K562 (cell line): ENCODE measurements around the gene ANKRD60. TPM values are rescaled to one million over a fixed set of nuclear protein-coding genes. Genes with fewer than 3 reads are reported as not detected.

Experiments used
- ATAC-seq: fragments of 200-7000 bp; cut with Tn5 transposase; 3 replicates; pipeline ENCODE4 v1.9.1; 2020; ENCODE audit warnings: moderate library complexity
- BruUV-seq: library from RNA; stranded (reverse); fragments of 400-500 nt; replicated peaks from 2 replicates; lab custom pipeline; 2021; lab: Mats Ljungman, UMichigan
- CTCF ChIA-PET: fragments of 300-600 bp; formaldehyde crosslinking; extraction: SDS; loops from one replicate; lab custom pipeline; 2021; ENCODE audit warnings: low intra/inter-chr PET ratio; lab: Yijun Ruan, JAX
- POLR2A ChIA-PET: fragments of 300-600, 350-650 bp; sonication (Branson Sonifier 250); formaldehyde crosslinking; extraction: SDS; loops from one replicate; lab custom pipeline; 2021; ENCODE audit warnings: antibody characterized with exemption, inconsistent platforms; lab: Yijun Ruan, JAX
- DNase-seq, 4 experiments: peaks; one replicate each; pipeline versions ENCODE4 v3.0.0 to v3.0.0-alpha.2; 2011 to 2018; ENCODE audit warnings: low spot score in 3 of 4, mixed read lengths in 3 of 4; ENCODE audit errors: extremely low read depth in 1 of 4
- FAIRE-seq: peaks from 2 replicates; lab custom pipeline; 2011; peaks lifted over from hg19 to GRCh38; lab: Jason Lieb, UNC
- H2AFZ ChIP-seq: 2 replicates; pipeline ENCODE4 v1.6.0; 2011; ENCODE audit warnings: low read depth, low read length, control low read depth, inconsistent platforms
- H3K27ac ChIP-seq: fragments of 200-600 bp; 3 replicates; pipeline ENCODE4 v1.8.0; 2011; ENCODE audit warnings: low read depth, mild to moderate bottlenecking, control low read depth, inconsistent platforms, low read length, moderate library complexity, mixed read lengths; ENCODE audit errors: extremely low read depth
- H3K27me3 ChIP-seq, 2 experiments: fragments of 300-600 bp in 1 of 2; 2 replicates in 1 of 2; 3 replicates in 1 of 2; pipeline versions ENCODE4 v1.6.0 to v1.8.0; 2011; ENCODE audit warnings: inconsistent platforms in 2 of 2, low read length in 2 of 2, mild to moderate bottlenecking in 1 of 2, mixed read lengths in 1 of 2, moderate library complexity in 1 of 2; ENCODE audit not compliant: control insufficient read depth in 2 of 2, insufficient read depth in 2 of 2
- H3K36me3 ChIP-seq: fragments of 300-600 bp; 3 replicates; pipeline ENCODE4 v1.8.0; 2011; ENCODE audit warnings: mild to moderate bottlenecking, low read length, inconsistent platforms; ENCODE audit not compliant: control insufficient read depth, insufficient read depth
- H3K4me1 ChIP-seq, 2 experiments: fragments of 200-600 bp in 1 of 2; replicated peaks in 1 of 2; 2 replicates in 1 of 2; 3 replicates in 1 of 2; pipeline versions ENCODE4 v1.5.1 to v1.8.0; 2011; ENCODE audit warnings: inconsistent platforms in 2 of 2, low read length in 2 of 2, mild to moderate bottlenecking in 1 of 2, mixed read lengths in 1 of 2, moderate library complexity in 1 of 2; ENCODE audit not compliant: control insufficient read depth in 2 of 2, insufficient read depth in 2 of 2
- H3K4me2 ChIP-seq: 2 replicates; pipeline ENCODE4 v1.6.1; 2011; ENCODE audit warnings: low read length, control low read depth, inconsistent platforms, mixed read lengths; ENCODE audit not compliant: insufficient read depth
- H3K4me3 ChIP-seq: fragments of 200-600 bp; sonication (generic), shearing (Covaris generic); 2 replicates; pipeline ENCODE4 v1.5.1; 2016; ENCODE audit warnings: control low read depth, inconsistent platforms
- H3K79me2 ChIP-seq: fragments of 200-600 bp; 3 replicates; pipeline ENCODE4 v1.8.0; 2011; ENCODE audit warnings: low read length, inconsistent platforms; ENCODE audit not compliant: control insufficient read depth, insufficient read depth
- H3K9ac ChIP-seq, 2 experiments: 2 replicates each; pipeline versions ENCODE4 v1.6.0 to v1.6.1; 2011; ENCODE audit warnings: low read depth in 2 of 2, low read length in 2 of 2, control low read depth in 1 of 2, inconsistent platforms in 1 of 2, mild to moderate bottlenecking in 1 of 2, mixed read lengths in 1 of 2; ENCODE audit not compliant: insufficient read depth in 1 of 2
- H3K9me1 ChIP-seq: one replicate; pipeline ENCODE4 v1.6.0; 2011; ENCODE audit warnings: inconsistent platforms, mild to moderate bottlenecking, low read length, moderate library complexity; ENCODE audit not compliant: control insufficient read depth, insufficient read depth
- H3K9me3 ChIP-seq: replicated peaks from 2 replicates; pipeline ENCODE4 v1.5.1; 2011; ENCODE audit warnings: low read depth, low read length, inconsistent platforms; ENCODE audit not compliant: control insufficient read depth, insufficient read depth
- H4K20me1 ChIP-seq: replicated peaks from 2 replicates; pipeline ENCODE4 v1.6.1; 2011; ENCODE audit warnings: low read length, inconsistent platforms, mixed read lengths; ENCODE audit not compliant: control insufficient read depth, insufficient read depth
- KDM4B ChIP-seq, 2 experiments: fragments of 450-650 bp in 1 of 2; sonication (generic) in 1 of 2; IDR thresholded peaks; 2 replicates each; pipeline ENCODE4 v1.6.1; 2016 to 2017; ENCODE audit warnings: borderline replicate concordance in 2 of 2, antibody characterized with exemption in 1 of 2, low read depth in 1 of 2, mild to moderate bottlenecking in 1 of 2
- RBM14 ChIP-seq: fragments of 200-400 bp; formaldehyde crosslinking; IDR thresholded peaks from 2 replicates; pipeline ENCODE4 v1.6.1; 2018; ENCODE audit warnings: low read depth, mild to moderate bottlenecking, low read length, moderate library complexity, borderline replicate concordance; ENCODE audit not compliant: insufficient read depth
- SMARCC2 ChIP-seq: fragments of 450-650 bp; IDR thresholded peaks from 2 replicates; pipeline ENCODE4 v1.6.1; 2017; ENCODE audit warnings: antibody characterized with exemption, moderate library complexity, mild to moderate bottlenecking, low read depth
- SP2 ChIP-seq: IDR thresholded peaks from 2 replicates; pipeline ENCODE4 v1.6.1; 2011; ENCODE audit warnings: mild to moderate bottlenecking, low read depth, low read length, moderate library complexity; ENCODE audit not compliant: poor library complexity, severe bottlenecking; ENCODE audit errors: extremely low read depth
- ZKSCAN8 ChIP-seq: fragments of 200-800 bp; sonication (Bioruptor generic); IDR thresholded peaks from 2 replicates; pipeline ENCODE4 v1.6.1; 2016; ENCODE audit warnings: missing genetic modification characterization, missing compliant biosample characterization
- ZNF311 ChIP-seq: fragments of 250-450 bp; sonication (Bioruptor Pico); IDR thresholded peaks from 2 replicates; pipeline ENCODE4 v1.4.0; 2020; ENCODE audit warnings: mild to moderate bottlenecking, moderate library complexity
- ZNF436 ChIP-seq: fragments of 250-450, 450-650 bp; sonication (Bioruptor Pico); formaldehyde crosslinking; IDR thresholded peaks from 2 replicates; pipeline ENCODE4 v1.7.0; 2020; ENCODE audit warnings: mild to moderate bottlenecking
- WGBS: fragments of 100-300 bp; shearing (Covaris generic); methylation state at CpG from one replicate; pipeline ENCODE4 v1.1.6; 2016; ENCODE audit warnings: low coverage, mixed read lengths; ENCODE audit not compliant: insufficient coverage; ENCODE audit errors: missing lambda C conversion rate; 5-methylcytosine and 5-hydroxymethylcytosine counted together
- in situ Hi-C: fragments of 300-500 bp; cut with MboI; formaldehyde crosslinking; loops from 4 replicates; pipeline ENCODE4 v1.15.0; 2018; ENCODE audit warnings: inconsistent platforms, mixed read lengths
- intact Hi-C: fragments of 100-400 bp; cut with micrococcal nuclease; formaldehyde crosslinking; loops from 2 replicates; pipeline ENCODE4 v1.14.2; 2022
- polyA plus RNA-seq, 8 experiments: library from polyadenylated mRNA; depleted of rRNA in 4 of 8; stranded (reverse) in 5 of 8; unstranded in 3 of 8; fragments of >200 nt; fragmentation: Nextera tagmentation in 2 of 8; fragmentation: Illumina TruSeq in 1 of 8; extraction: Ambion mirVana in 2 of 8; extraction: Trizol in 1 of 8; gene quantifications; 2 replicates each; pipeline versions ENCODE4 v1.2.1 to v1.2.3, GENCODE V29; 2011 to 2014; ENCODE audit warnings: inconsistent platforms in 1 of 8, missing spikeins in 1 of 8
- total RNA-seq, 7 experiments: library from RNA; depleted of rRNA in 6 of 7; stranded (reverse); fragments of >200 nt in 6 of 7; fragmentation: Illumina TruSeq in 2 of 7; extraction: Trizol in 2 of 7; gene quantifications; 2 replicates each; pipeline versions ENCODE4 v1.2.1 to v1.2.3, GENCODE V29; 2011 to 2021; ENCODE audit warnings: low replicate concordance in 1 of 7
- TF ChIP-seq, protein P1 (sequence below): fragments of 450-650 bp; IDR thresholded peaks from 2 replicates; pipeline ENCODE4 v1.6.1; 2016; ENCODE audit warnings: mild to moderate bottlenecking, moderate library complexity

Gene ANKRD60
- total and polyA plus RNA-seq, 9 of the 15 experiments (the other 6 are each of a cell fraction or from before 2014, with no cell fraction given) = not detected

DNA sequence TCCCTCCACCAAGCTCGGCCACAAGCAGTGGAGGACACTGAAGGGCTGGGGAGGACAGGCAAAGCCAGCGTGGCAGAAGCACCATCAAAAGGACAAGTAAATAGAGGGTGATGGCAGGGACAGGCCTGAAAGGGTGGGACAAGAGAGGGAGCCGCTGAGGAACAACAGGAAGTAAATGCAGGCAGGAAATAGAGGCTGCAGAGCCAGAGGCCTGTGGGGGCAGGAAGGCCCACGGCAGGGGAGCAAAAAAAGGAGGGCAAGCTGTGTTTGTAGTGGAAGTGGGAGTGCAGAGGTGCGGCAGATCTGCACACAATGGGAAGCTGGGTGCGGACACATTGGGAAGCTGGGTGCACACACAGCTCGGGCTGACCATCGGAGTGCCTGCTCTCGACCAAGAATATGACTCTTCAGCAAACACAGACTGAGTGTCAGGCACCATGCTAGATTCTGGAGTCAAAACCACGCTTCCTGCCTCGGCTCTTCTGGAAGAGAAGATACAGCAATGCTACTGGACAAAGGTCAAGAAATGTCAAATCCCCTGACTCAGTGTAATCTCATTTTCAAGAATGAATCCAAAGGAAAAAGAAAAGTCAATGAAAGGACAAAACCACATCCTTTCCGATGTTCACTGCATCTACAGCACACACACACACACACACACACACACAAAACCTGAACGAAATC, 40.6 kb upstream of the ANKRD60 start (continued):
- TF ChIP-seq KDM4B (IDR thresholded peaks at IDR 0.05; ENCODE audit: borderline replicate concordance in 2 of 2, low read depth in 1 of 2) (no peak), SMARCC2 (0 out of 2 replicates have a peak, but pooled peaks have one; percentile 31), ZKSCAN8 (CRISPR knock-in tag) (0 out of 2 replicates have a peak, but pooled peaks have one; percentile 34), SP2 (no peak), ZNF436 (CRISPR knock-in tag) (no peak), ZNF311 (peak; percentile 39; the same call in 1 of the 2 replicates)

DNA sequence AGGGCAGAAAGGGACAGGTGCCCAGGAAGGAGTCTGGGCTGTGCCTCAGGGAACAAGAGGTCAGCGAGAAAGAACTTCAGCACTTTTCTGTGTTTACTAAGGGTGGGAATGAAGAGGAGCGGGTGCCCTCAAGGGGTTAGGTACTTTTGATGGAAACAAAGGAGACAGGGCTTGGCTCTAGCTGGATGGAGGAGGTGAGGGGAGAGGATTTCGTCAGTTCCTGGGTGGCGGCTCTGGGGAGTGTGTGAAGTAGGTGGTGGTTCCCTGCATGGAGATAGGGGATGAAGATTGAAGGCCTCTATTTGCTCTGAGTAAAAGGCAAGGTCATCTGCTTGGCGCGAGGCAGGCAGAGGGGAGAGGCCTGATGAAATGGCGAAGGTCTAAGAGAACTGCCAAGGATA, 40.0 kb upstream of the ANKRD60 start:
- no peaks in the 10 kb centered on the region; the same call in 1 of the 3 replicates for H3K36me3 ChIP-seq
- intact Hi-C loops = no loop called here
- ATAC-seq (peak; percentile 77), FAIRE-seq (no peak), DNase-seq (peak in 2 of 4 experiments; percentile 21 to 27)
- H3K27me3 ChIP-seq = no peaks in the 10 kb centered on the region
- CTCF ChIA-PET = no interaction called here
- H3K79me2 ChIP-seq = no peaks in the 10 kb centered on the region
- H3K9me1 ChIP-seq = peaks cover 5% of the 10 kb centered on the region
- H3K4me3 ChIP-seq = no peak overlapping the region
- peak overlapping the region; percentile 72; the same call in 1 of the 2 replicates for H2AFZ ChIP-seq
- H3K4me2 ChIP-seq = peak overlapping the region; percentile 55; the same call in 1 of the 2 replicates
- in situ Hi-C loops = no loop called here
- no TSS peak for BruUV-seq
- peaks cover 10 to 24% of the 10 kb centered on the region in 2 experiments; a peak in 4 of 5 replicates for H3K4me1 ChIP-seq
- no peaks in the 10 kb centered on the region for H4K20me1 ChIP-seq
- POLR2A ChIA-PET = interaction anchor here (0.6 to 1.0 kb wide), 2 partner anchors 10 to 795 kb away, joined by 3 read pairs; no protein-coding TSS in a partner anchor
- H3K27ac ChIP-seq = peak overlapping the region; percentile 57; the same call in 2 of the 3 replicates
- H3K9ac ChIP-seq = no peak overlapping the region
- 62% methylated on average over 7 of the region's 7 CpGs for WGBS
- no peaks in the 10 kb centered on the region for H3K9me3 ChIP-seq
- no peak for TF ChIP-seq RBM14
- TF ChIP-seq, protein P1, sequence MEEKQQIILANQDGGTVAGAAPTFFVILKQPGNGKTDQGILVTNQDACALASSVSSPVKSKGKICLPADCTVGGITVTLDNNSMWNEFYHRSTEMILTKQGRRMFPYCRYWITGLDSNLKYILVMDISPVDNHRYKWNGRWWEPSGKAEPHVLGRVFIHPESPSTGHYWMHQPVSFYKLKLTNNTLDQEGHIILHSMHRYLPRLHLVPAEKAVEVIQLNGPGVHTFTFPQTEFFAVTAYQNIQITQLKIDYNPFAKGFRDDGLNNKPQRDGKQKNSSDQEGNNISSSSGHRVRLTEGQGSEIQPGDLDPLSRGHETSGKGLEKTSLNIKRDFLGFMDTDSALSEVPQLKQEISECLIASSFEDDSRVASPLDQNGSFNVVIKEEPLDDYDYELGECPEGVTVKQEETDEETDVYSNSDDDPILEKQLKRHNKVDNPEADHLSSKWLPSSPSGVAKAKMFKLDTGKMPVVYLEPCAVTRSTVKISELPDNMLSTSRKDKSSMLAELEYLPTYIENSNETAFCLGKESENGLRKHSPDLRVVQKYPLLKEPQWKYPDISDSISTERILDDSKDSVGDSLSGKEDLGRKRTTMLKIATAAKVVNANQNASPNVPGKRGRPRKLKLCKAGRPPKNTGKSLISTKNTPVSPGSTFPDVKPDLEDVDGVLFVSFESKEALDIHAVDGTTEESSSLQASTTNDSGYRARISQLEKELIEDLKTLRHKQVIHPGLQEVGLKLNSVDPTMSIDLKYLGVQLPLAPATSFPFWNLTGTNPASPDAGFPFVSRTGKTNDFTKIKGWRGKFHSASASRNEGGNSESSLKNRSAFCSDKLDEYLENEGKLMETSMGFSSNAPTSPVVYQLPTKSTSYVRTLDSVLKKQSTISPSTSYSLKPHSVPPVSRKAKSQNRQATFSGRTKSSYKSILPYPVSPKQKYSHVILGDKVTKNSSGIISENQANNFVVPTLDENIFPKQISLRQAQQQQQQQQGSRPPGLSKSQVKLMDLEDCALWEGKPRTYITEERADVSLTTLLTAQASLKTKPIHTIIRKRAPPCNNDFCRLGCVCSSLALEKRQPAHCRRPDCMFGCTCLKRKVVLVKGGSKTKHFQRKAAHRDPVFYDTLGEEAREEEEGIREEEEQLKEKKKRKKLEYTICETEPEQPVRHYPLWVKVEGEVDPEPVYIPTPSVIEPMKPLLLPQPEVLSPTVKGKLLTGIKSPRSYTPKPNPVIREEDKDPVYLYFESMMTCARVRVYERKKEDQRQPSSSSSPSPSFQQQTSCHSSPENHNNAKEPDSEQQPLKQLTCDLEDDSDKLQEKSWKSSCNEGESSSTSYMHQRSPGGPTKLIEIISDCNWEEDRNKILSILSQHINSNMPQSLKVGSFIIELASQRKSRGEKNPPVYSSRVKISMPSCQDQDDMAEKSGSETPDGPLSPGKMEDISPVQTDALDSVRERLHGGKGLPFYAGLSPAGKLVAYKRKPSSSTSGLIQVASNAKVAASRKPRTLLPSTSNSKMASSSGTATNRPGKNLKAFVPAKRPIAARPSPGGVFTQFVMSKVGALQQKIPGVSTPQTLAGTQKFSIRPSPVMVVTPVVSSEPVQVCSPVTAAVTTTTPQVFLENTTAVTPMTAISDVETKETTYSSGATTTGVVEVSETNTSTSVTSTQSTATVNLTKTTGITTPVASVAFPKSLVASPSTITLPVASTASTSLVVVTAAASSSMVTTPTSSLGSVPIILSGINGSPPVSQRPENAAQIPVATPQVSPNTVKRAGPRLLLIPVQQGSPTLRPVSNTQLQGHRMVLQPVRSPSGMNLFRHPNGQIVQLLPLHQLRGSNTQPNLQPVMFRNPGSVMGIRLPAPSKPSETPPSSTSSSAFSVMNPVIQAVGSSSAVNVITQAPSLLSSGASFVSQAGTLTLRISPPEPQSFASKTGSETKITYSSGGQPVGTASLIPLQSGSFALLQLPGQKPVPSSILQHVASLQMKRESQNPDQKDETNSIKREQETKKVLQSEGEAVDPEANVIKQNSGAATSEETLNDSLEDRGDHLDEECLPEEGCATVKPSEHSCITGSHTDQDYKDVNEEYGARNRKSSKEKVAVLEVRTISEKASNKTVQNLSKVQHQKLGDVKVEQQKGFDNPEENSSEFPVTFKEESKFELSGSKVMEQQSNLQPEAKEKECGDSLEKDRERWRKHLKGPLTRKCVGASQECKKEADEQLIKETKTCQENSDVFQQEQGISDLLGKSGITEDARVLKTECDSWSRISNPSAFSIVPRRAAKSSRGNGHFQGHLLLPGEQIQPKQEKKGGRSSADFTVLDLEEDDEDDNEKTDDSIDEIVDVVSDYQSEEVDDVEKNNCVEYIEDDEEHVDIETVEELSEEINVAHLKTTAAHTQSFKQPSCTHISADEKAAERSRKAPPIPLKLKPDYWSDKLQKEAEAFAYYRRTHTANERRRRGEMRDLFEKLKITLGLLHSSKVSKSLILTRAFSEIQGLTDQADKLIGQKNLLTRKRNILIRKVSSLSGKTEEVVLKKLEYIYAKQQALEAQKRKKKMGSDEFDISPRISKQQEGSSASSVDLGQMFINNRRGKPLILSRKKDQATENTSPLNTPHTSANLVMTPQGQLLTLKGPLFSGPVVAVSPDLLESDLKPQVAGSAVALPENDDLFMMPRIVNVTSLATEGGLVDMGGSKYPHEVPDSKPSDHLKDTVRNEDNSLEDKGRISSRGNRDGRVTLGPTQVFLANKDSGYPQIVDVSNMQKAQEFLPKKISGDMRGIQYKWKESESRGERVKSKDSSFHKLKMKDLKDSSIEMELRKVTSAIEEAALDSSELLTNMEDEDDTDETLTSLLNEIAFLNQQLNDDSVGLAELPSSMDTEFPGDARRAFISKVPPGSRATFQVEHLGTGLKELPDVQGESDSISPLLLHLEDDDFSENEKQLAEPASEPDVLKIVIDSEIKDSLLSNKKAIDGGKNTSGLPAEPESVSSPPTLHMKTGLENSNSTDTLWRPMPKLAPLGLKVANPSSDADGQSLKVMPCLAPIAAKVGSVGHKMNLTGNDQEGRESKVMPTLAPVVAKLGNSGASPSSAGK = peak; percentile 69; the same call in 1 of the 2 replicates
